Activated T-helper 1 cell treated with anti-CD3 and anti-CD28 coated beads, Interleukin-2, amount 50 U/mL, for 16 hours (primary cell): ENCODE results near the gene CTNNA3.
"Not testable (repeated sequence)": the region's sequence is repeated elsewhere in the genome, so short reads cannot be mapped to it uniquely, and the experiment has no call there.

Experiments used
- DNase-seq, 2 donors: peaks; one replicate each; pipeline ENCODE4 v3.0.0-alpha.2; 2020; ENCODE audit warnings: low read depth in 1 of 2, low spot score in 1 of 2

CTNNA3 gene

GRCh38 chr10:66463611-66464010 lies 1232.4 kb downstream of the CTNNA3 start:
- DNase-seq = no peak

GRCh38 chr10:66457629-66458028 lies 1238.4 kb downstream of the CTNNA3 start:
- DNase-seq = no peak

- no peak for DNase-seq
These were observed 1240.7 kb downstream of the CTNNA3 start for GRCh38 chr10:66455304-66455703.

- DNase-seq = no peak
These were observed 1255.4 kb downstream of the CTNNA3 start for GRCh38 chr10:66440568-66440967.

GRCh38 chr10:66414943-66415342 lies 1281.1 kb downstream of the CTNNA3 start:
- DNase-seq = no peak

- DNase-seq = no peak
These were observed 1290.4 kb downstream of the CTNNA3 start for GRCh38 chr10:66405566-66405965.

- no peak for DNase-seq
These were observed 1297.3 kb downstream of the CTNNA3 start for GRCh38 chr10:66398669-66399068.

- DNase-seq = no peak
These were observed 1301.5 kb downstream of the CTNNA3 start for GRCh38 chr10:66394342-66395063.

- DNase-seq = no peak
These were observed 1305.1 kb downstream of the CTNNA3 start for GRCh38 chr10:66390926-66391325.

GRCh38 chr10:66381045-66381444 lies 1315.0 kb downstream of the CTNNA3 start:
- no peak for DNase-seq

GRCh38 chr10:66378117-66378876 lies 1317.7 kb downstream of the CTNNA3 start:
- DNase-seq = no peak

- no peak for DNase-seq
These were observed 1327.8 kb downstream of the CTNNA3 start for GRCh38 chr10:66368146-66368545.

- no peak for DNase-seq
These were observed 1329.8 kb downstream of the CTNNA3 start for GRCh38 chr10:66366163-66366562.

GRCh38 chr10:66365686-66366085 lies 1330.3 kb downstream of the CTNNA3 start:
- DNase-seq = no peak

GRCh38 chr10:66362522-66362921 lies 1333.5 kb downstream of the CTNNA3 start:
- no peak for DNase-seq

- not testable (repeated sequence) for DNase-seq
These were observed 1342.2 kb downstream of the CTNNA3 start for GRCh38 chr10:66353822-66354221.

- no peak for DNase-seq
These were observed 1342.6 kb downstream of the CTNNA3 start for GRCh38 chr10:66353422-66353821.

- DNase-seq = no peak
These were observed 1345.2 kb downstream of the CTNNA3 start for GRCh38 chr10:66350622-66351399.

GRCh38 chr10:66349726-66350125 lies 1346.3 kb downstream of the CTNNA3 start:
- no peak for DNase-seq

- no peak for DNase-seq
These were observed 1346.9 kb downstream of the CTNNA3 start for GRCh38 chr10:66349076-66349475.

- DNase-seq = no peak
These were observed 1358.8 kb downstream of the CTNNA3 start for GRCh38 chr10:66337211-66337610.

- no peak for DNase-seq
These were observed 1359.2 kb downstream of the CTNNA3 start for GRCh38 chr10:66336791-66337190.
